ENCODE measurements around the gene STEEP1. TPM values are rescaled to one million over a fixed set of nuclear protein-coding genes. Genes with fewer than 3 reads are reported as not detected.

STEEP1 gene
- total and polyA plus RNA-seq, 2 of the 13 experiments (the other 11 are each of a cell fraction or from before 2014, with no cell fraction given) = 7.7 to 23.1 TPM

GRCh38 chrX:119574394-119575266, 9.4 kb upstream of the STEEP1 start, which contains the start of gene UBE2A (continued):
- no peak for TF ChIP-seq SNAPC5 (CRISPR knock-in tag; IDR thresholded peaks at IDR 0.05; ENCODE audit: borderline replicate concordance)
- no peak for TF ChIP-seq ZNF772 (CRISPR knock-in tag; IDR thresholded peaks at IDR 0.05)
- no peak for TF ChIP-seq CCAR2 (optimal IDR thresholded peaks at IDR 0.05; ENCODE audit: low read depth, low read length)
- no peak for TF ChIP-seq SATB2 (CRISPR knock-in tag; IDR thresholded peaks at IDR 0.05)
- no peak for TF ChIP-seq ZNF670 (CRISPR knock-in tag; IDR thresholded peaks at IDR 0.05; ENCODE audit: borderline replicate concordance)
- no peak for TF ChIP-seq ZFYVE20 (CRISPR knock-in tag; IDR thresholded peaks at IDR 0.05; ENCODE audit: borderline replicate concordance, low read depth)
- no peak for TF ChIP-seq KDM6A (CRISPR knock-in tag; IDR thresholded peaks at IDR 0.05; ENCODE audit: low read depth)
- TF ChIP-seq NR2F2 (IDR thresholded peaks at IDR 0.05; ENCODE audit: borderline replicate concordance, low read depth) = no peak
- TF ChIP-seq ZNF350 (CRISPR knock-in tag; IDR thresholded peaks at IDR 0.05; ENCODE audit: borderline replicate concordance, low read depth) = peak; percentile 14; the same call in 1 of the 2 replicates
- TF ChIP-seq ZBTB33 (CRISPR knock-in tag; IDR thresholded peaks at IDR 0.05) = no peak
- TF ChIP-seq DRAP1 (CRISPR knock-in tag; IDR thresholded peaks at IDR 0.05) = peak; percentile 74
- no peak for TF ChIP-seq TIGD3 (CRISPR knock-in tag; IDR thresholded peaks at IDR 0.05; ENCODE audit: borderline replicate concordance)
- TF ChIP-seq EZH2 (conservative IDR thresholded peaks at IDR 0.05; ENCODE audit: low read depth, low read length) = no peak
- TF ChIP-seq STAG1 (CRISPR knock-in tag; IDR thresholded peaks at IDR 0.05) = no peak
- no peak for TF ChIP-seq MYC (CRISPR knock-in tag; IDR thresholded peaks at IDR 0.05; ENCODE audit: borderline replicate concordance)
- no peak for TF ChIP-seq ATM (IDR thresholded peaks at IDR 0.05; ENCODE audit: borderline replicate concordance)
- peak; percentile 48 for TF ChIP-seq ZNF574 (CRISPR knock-in tag; IDR thresholded peaks at IDR 0.05)
- TF ChIP-seq MIXL1 (CRISPR knock-in tag; IDR thresholded peaks at IDR 0.05) = no peak
- no peak for TF ChIP-seq CHD2 (IDR thresholded peaks at IDR 0.05; ENCODE audit: low read depth, low read length)
- TF ChIP-seq CCDC6 (CRISPR knock-in tag; IDR thresholded peaks at IDR 0.05) = peak; percentile 20; the same call in 1 of the 2 replicates
- TF ChIP-seq TGIF2 (CRISPR knock-in tag; IDR thresholded peaks at IDR 0.05) = no peak
- 0 out of 2 replicates have a peak, but pooled peaks have one; percentile 77 for TF ChIP-seq PCBP1 (IDR thresholded peaks at IDR 0.05; ENCODE audit: borderline replicate concordance, low read depth, low read length)
- TF ChIP-seq XRCC5 (optimal IDR thresholded peaks at IDR 0.05; ENCODE audit: low read length) = no peak

Measured in HepG2 (cell line).